Natural killer cell (primary cell): Measurements from ENCODE around the gene UPK3A. TPM values are rescaled to one million over a fixed set of nuclear protein-coding genes. Genes with fewer than 3 reads are reported as not detected.

Source experiments
- ATAC-seq, 3 donors: fragments of 150-1000 bp in 2 of 3; fragments of 200-7000 bp in 1 of 3; cut with Tn5 transposase; 1 replicate in 1 of 3; 2 replicates in 2 of 3; pipeline ENCODE4 v1.10.0; 2021; ENCODE audit warnings: mild to moderate bottlenecking in 2 of 3, moderate library complexity in 2 of 3
- DNase-seq, 2 donors: peaks; one replicate each; pipeline versions ENCODE4 v3.0.0 to v3.0.0-alpha.2; 2013 to 2021; ENCODE audit warnings: mixed read lengths in 1 of 2
- H3K27ac ChIP-seq: one replicate; pipeline ENCODE4 v1.5.1; 2013; ENCODE audit warnings: mild to moderate bottlenecking, low read length
- H3K27me3 ChIP-seq: one replicate; pipeline ENCODE4 v1.6.1; 2013; ENCODE audit warnings: low read length; ENCODE audit not compliant: control insufficient read depth, insufficient read depth
- H3K36me3 ChIP-seq: one replicate; pipeline ENCODE4 v1.6.1; 2013; ENCODE audit warnings: low read length; ENCODE audit not compliant: control insufficient read depth, insufficient read depth
- H3K4me1 ChIP-seq: one replicate; pipeline ENCODE4 v1.6.1; 2013; ENCODE audit warnings: low read length; ENCODE audit not compliant: control insufficient read depth, insufficient read depth
- H3K4me3 ChIP-seq: one replicate; pipeline ENCODE4 v1.5.1; 2013; ENCODE audit warnings: low read length
- H3K9me3 ChIP-seq: one replicate; pipeline ENCODE4 v1.6.1; 2013; ENCODE audit warnings: low read length; ENCODE audit not compliant: control insufficient read depth, insufficient read depth
- H3K27ac Mint-ChIP-seq, 2 donors: one replicate each; pipeline ENCODE4 v1.8.0; 2022; ENCODE audit warnings: mild to moderate bottlenecking in 2 of 2, mixed read lengths in 2 of 2, moderate library complexity in 1 of 2
- H3K27me3 Mint-ChIP-seq, 2 donors: one replicate each; pipeline ENCODE4 v1.8.0; 2022; ENCODE audit warnings: low read depth in 2 of 2, mixed read lengths in 2 of 2
- H3K36me3 Mint-ChIP-seq: one replicate; pipeline ENCODE4 v1.8.0; 2022; ENCODE audit warnings: mixed read lengths
- H3K4me1 Mint-ChIP-seq, 2 donors: one replicate each; pipeline ENCODE4 v1.8.0; 2022; ENCODE audit warnings: mixed read lengths in 2 of 2
- H3K4me3 Mint-ChIP-seq: one replicate; pipeline ENCODE4 v1.8.0; 2022; ENCODE audit warnings: mild to moderate bottlenecking, moderate library complexity, mixed read lengths
- H3K9me3 Mint-ChIP-seq, 2 donors: one replicate each; pipeline ENCODE4 v1.8.0; 2022; ENCODE audit warnings: mixed read lengths in 2 of 2
- CTCF ChIP-seq: fragments of 200-600 bp; IDR thresholded peaks from one replicate; pipeline ENCODE4 v1.8.0; 2022; ENCODE audit warnings: antibody characterized with exemption
- WGBS: methylation state at CpG from one replicate; pipeline ENCODE4 v1.1.7; 2013; ENCODE audit warnings: missing lambda C conversion rate; ENCODE audit not compliant: insufficient coverage; 5-methylcytosine and 5-hydroxymethylcytosine counted together
- intact Hi-C: fragments of 100-400 bp; cut with micrococcal nuclease; formaldehyde crosslinking; loops from one replicate; pipeline ENCODE4 v1.14.2; 2022
- total RNA-seq, 4 donors: library from RNA; stranded (reverse); fragments of 120-200 nt in 1 of 4; gene quantifications; one replicate each; pipeline versions ENCODE4 v1.2.3 to v1.2.4, GENCODE V29; 2013 to 2022

UPK3A gene
- total RNA-seq, 3 donors from 2014 or later (not counting 1 experiment from before 2014, with no cell fraction given): 0.49 TPM; not detected in 2

- Mint-ChIP-seq H3K4me1 (peaks cover 35 to 38% of the 10 kb centered on the region in 2 donors), H3K27me3 (no peaks in the 10 kb centered on the region), H3K4me3 (peak overlapping the region; percentile 17), H3K27ac (no peak overlapping the region), H3K36me3 (no peaks in the 10 kb centered on the region), H3K9me3 (no peaks in the 10 kb centered on the region)
- WGBS: 76% methylated on average over 6 of the region's 7 CpGs
- no peaks in the 10 kb centered on the region for H3K9me3 ChIP-seq
- no peak for TF ChIP-seq CTCF
- intact Hi-C loops: no loop called here
- no peak for ATAC-seq
- no peak overlapping the region for H3K4me3 ChIP-seq
- DNase-seq: no peak
- H3K36me3 ChIP-seq: no peaks in the 10 kb centered on the region
- no peaks in the 10 kb centered on the region for H3K27me3 ChIP-seq
- H3K27ac ChIP-seq: no peak overlapping the region
- H3K4me1 ChIP-seq: peaks cover 45% of the 10 kb centered on the region
These were observed 42.0 kb upstream of the UPK3A start for GRCh38 chr22:45242778-45243191.

- WGBS: 77% methylated on average over 4 of the region's 4 CpGs
- DNase-seq: no peak
- no peak for ATAC-seq
- Mint-ChIP-seq H3K4me3 (no peak overlapping the region), H3K27ac (no peak overlapping the region), H3K4me1 (peaks cover 21 to 25% of the 10 kb centered on the region in 2 donors), H3K9me3 (no peaks in the 10 kb centered on the region), H3K27me3 (no peaks in the 10 kb centered on the region), H3K36me3 (no peaks in the 10 kb centered on the region)
- intact Hi-C loops: no loop called here
- no peak for TF ChIP-seq CTCF
- Histone ChIP-seq H3K27me3 (no peaks in the 10 kb centered on the region), H3K36me3 (no peaks in the 10 kb centered on the region), H3K4me3 (no peak overlapping the region), H3K9me3 (no peaks in the 10 kb centered on the region), H3K4me1 (peaks cover 37% of the 10 kb centered on the region), H3K27ac (no peak overlapping the region)
These were observed 39.8 kb upstream of the UPK3A start for GRCh38 chr22:45244916-45245315.

- Mint-ChIP-seq H3K36me3 (no peaks in the 10 kb centered on the region), H3K27me3 (no peaks in the 10 kb centered on the region), H3K27ac (peak overlapping the region in 1 of 2 donors; percentile 82), H3K4me1 (peaks cover 11 to 20% of the 10 kb centered on the region in 2 donors), H3K9me3 (no peaks in the 10 kb centered on the region), H3K4me3 (peak overlapping the region; percentile 66)
- Histone ChIP-seq H3K9me3 (no peaks in the 10 kb centered on the region), H3K4me3 (no peak overlapping the region), H3K4me1 (peaks cover 30% of the 10 kb centered on the region), H3K27ac (peak overlapping the region; percentile 67), H3K27me3 (no peaks in the 10 kb centered on the region), H3K36me3 (no peaks in the 10 kb centered on the region)
- WGBS: 79% methylated on average over 13 of the region's 13 CpGs
- intact Hi-C loops: no loop called here
- ATAC-seq (peak in 1 of 3 donors; percentile 39), DNase-seq (no peak)
- TF ChIP-seq CTCF: no peak
These were observed 38.4 kb upstream of the UPK3A start for GRCh38 chr22:45246060-45246985.
